HG02870 (cell line): ENCODE measurements around the gene AASDHPPT.
"Not testable (repeated sequence)": the region's sequence is repeated elsewhere in the genome, so short reads cannot be mapped to it uniquely, and the experiment has no call there.

Experiments
- ATAC-seq: cut with Tn5 transposase; IDR thresholded peaks from one replicate; pipeline ENCODE4 v1.9.1; 2021; ENCODE audit warnings: mild to moderate bottlenecking, moderate library complexity; ENCODE audit not compliant: unreplicated experiment

The AASDHPPT gene, protein sequence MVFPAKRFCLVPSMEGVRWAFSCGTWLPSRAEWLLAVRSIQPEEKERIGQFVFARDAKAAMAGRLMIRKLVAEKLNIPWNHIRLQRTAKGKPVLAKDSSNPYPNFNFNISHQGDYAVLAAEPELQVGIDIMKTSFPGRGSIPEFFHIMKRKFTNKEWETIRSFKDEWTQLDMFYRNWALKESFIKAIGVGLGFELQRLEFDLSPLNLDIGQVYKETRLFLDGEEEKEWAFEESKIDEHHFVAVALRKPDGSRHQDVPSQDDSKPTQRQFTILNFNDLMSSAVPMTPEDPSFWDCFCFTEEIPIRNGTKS

DNA sequence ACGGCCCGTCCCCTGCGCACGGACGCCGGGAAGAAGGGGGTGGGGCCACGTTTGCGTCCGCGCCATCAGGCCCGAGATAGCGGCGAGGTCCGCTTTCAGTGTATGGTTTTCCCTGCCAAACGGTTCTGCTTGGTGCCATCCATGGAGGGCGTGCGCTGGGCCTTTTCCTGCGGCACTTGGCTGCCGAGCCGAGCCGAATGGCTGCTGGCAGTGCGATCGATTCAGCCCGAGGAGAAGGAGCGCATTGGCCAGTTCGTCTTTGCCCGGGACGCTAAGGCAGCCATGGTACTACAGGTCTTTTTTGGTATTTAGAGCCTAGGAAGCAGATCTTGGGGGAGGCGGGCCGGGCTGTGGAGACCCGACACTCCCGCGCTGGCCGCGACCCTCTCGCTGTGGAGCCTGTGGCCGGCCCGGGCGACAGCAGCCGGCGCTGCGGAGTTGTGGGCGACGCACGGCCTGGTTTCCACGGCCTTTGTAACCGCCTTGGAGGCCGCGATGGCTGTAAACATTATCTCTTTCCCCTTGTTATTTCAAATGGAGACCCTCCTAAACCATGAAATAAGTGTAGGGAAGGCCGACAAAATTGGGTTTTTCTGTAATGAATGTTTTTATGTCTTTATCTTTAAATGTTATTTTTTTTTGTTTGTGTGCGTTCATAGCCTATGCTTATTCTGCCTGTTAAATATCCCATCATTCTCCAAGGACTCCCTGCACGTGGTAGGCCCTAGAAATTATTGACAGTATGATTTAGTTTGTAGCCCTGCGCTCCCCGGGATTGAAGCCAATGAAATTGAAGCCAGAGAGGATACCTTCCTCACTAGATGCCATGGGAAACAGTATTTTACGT is at the start of gene AASDHPPT:
Gene AASDHPPT (plus strand): TSS at position 54 of the 847 bp plus-strand sequence. CDS start 49 bp downstream, at position 103.
- ATAC-seq = peak; percentile 18

DNA sequence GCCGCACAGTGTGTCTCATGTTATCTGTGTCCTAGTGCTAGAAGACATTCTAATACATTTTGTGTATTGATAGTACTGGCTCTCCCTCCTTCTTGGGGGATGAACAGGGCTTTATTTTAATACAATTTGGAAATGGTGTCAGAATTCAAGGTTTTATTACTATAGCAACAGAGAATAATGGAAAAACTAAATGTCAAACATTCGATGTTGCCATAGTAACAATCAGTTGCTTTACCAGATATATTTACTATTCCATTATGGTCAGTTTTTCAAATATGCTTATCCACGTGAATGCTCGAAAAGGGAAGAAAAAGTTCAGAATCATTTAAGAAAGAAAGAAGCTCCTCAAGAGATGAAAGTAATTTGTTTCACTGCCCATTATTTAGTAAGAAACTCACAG is 46.9 kb upstream of the AASDHPPT start:
- ATAC-seq = no peak

GRCh38 chr11:106031202-106031810 is 46.2 kb upstream of the AASDHPPT start:
- peak; percentile 51 for ATAC-seq

DNA sequence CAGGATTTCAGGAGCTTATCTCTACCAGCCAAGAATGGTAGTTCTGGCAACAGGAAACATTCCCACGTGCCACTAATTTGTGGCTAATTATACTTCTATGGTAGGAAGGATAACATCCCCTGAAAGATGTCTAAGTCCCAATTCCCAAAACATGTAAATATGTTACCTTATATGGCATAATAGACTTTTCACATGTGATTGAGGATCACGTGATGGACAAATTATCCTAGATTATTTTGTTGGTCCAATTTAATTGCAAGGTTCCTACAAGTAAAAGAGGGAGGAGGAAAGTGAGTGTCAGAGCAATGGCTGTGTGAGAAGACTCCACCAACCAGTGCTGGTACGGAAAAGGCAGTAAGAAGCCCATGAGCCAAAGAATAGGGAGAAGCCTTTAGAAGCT is 45.5 kb upstream of the AASDHPPT start:
- no peak for ATAC-seq

GRCh38 chr11:106032861-106033260 is 44.6 kb upstream of the AASDHPPT start:
- no peak for ATAC-seq

DNA sequence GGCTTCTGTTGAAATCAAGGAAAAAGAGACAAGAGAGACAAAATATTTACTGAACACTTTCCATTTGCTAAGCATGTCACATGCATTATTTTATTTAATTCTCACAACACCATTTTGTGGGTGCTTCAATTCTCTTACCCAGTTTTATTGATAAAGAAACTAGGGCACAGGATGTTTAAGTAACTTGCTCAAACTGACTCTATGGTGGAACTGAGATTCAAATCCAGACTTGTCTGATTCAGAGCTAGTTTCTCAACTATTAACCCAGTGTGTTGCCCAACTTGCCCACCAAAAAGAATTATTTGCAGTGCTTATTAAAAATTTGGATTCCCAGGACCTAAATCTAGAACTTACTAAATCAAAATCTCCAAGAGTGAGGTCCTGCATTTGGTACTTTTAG is 33.9 kb upstream of the AASDHPPT start:
- no peak for ATAC-seq

DNA sequence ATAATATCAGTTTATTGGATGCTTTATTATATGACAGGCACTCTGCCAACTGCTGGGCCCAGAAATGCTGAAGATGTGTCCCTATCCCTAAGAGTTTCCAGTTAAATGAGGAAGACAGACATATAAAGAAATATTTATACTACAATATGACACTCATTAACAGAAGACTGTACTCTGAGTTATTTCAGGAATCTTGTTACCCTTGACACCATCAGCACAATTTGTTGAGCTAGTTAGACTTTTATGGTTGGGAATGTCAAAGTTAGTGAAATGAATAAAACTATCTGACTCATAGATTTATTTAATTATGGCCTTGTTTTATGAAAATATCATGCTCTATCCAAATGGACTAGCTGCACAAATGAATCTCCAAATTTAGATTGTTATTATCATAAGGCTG is 29.8 kb upstream of the AASDHPPT start:
- ATAC-seq = no peak

- ATAC-seq = no peak
These were observed 27.6 kb upstream of the AASDHPPT start for GRCh38 chr11:106049727-106050476.

DNA sequence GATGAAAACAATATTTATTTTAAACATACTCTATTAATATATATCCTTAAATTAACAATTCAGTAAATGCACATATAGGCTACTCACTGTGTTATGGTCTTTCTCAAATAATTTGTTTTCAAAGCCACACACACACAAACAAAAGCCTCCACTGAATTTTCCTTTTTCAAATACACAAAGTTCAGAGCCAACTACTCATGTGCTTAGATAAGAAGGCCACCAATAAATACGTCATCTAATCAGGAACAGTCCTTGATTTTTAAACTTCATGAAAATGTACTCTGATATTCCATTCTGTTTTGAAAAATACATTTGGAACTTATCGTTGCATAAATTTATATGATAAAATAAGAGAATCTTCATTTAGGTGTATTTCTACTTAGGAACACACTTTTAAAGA is 26.4 kb upstream of the AASDHPPT start:
- ATAC-seq = no peak

DNA sequence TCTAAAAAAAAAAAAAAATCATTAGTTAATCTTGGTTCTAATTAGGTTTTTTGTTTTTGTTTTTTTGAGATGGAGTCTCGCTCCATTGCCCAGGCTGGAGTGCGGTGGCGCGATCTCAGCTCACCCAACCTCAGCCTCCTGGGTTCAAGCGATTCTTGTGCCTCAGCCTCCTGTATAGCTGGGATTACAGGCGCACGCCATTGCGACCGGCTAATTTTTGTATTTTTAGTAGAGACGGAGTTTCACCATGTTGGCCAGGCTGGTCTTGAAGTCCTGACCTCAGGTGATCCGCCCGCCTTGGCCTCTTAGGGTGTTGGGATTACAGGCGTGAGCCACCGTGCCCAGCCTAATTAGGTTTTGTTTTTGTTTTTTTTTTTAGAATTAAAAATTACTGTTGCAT is 19.1 kb upstream of the AASDHPPT start:
- ATAC-seq = not testable (repeated sequence)

DNA sequence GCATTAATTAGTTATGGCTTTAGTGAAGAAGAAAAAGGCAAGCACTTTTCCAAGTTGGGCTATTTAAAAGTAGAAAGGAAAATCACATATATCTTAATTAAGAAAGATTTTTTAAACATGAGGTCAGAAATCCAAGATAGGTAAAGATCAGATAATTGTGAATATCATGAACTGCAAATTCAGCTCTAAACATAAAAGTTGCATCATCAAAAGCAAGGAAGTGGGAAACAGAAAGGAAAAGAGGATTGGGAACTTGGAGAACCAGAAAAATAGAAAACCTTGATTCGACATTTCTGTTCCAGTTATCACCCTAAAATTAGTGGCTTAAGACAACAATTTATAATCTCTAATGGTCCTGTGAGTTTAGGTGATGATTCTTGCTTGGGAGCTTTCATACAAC is 17.8 kb upstream of the AASDHPPT start:
- ATAC-seq = no peak

GRCh38 chr11:106061249-106061784 is 16.1 kb upstream of the AASDHPPT start:
- no peak for ATAC-seq

GRCh38 chr11:106061954-106062949 is 15.2 kb upstream of the AASDHPPT start:
- ATAC-seq = peak; percentile 42

- peak; percentile 66 for ATAC-seq
These were observed 14.5 kb upstream of the AASDHPPT start for GRCh38 chr11:106063009-106063408.

- no peak for ATAC-seq
These were observed 6.9 kb upstream of the AASDHPPT start for GRCh38 chr11:106070606-106071005.

- ATAC-seq = no peak
These were observed 4.7 kb upstream of the AASDHPPT start for GRCh38 chr11:106072804-106073203.

GRCh38 chr11:106076171-106076918 is 1.1 kb upstream of the AASDHPPT start:
- no peak for ATAC-seq

- ATAC-seq = peak; percentile 94
These were observed 398 bp upstream of the AASDHPPT start, which contains the start of gene KBTBD3 for GRCh38 chr11:106076919-106077608. KBTBD3 (minus strand) TSS chr11:106077347; CDS start chr11:106059097, 18,250 bp downstream.
